ENCODE data around the gene DOCK4. TPM values are rescaled to one million over a fixed set of nuclear protein-coding genes. Genes with fewer than 3 reads are reported as not detected.
A peak's percentile ranks its signal among the peaks of the same experiment; 100 is the strongest.

DOCK4 gene
- total and polyA plus RNA-seq, 2 of the 8 experiments (the other 6 are each of a cell fraction or from before 2014, with no cell fraction given) = 5.1 to 23.6 TPM

GRCh38 chr7:111927353-111928019 is 278.7 kb downstream of the DOCK4 start (continued):
- TF ChIP-seq, protein P1, sequence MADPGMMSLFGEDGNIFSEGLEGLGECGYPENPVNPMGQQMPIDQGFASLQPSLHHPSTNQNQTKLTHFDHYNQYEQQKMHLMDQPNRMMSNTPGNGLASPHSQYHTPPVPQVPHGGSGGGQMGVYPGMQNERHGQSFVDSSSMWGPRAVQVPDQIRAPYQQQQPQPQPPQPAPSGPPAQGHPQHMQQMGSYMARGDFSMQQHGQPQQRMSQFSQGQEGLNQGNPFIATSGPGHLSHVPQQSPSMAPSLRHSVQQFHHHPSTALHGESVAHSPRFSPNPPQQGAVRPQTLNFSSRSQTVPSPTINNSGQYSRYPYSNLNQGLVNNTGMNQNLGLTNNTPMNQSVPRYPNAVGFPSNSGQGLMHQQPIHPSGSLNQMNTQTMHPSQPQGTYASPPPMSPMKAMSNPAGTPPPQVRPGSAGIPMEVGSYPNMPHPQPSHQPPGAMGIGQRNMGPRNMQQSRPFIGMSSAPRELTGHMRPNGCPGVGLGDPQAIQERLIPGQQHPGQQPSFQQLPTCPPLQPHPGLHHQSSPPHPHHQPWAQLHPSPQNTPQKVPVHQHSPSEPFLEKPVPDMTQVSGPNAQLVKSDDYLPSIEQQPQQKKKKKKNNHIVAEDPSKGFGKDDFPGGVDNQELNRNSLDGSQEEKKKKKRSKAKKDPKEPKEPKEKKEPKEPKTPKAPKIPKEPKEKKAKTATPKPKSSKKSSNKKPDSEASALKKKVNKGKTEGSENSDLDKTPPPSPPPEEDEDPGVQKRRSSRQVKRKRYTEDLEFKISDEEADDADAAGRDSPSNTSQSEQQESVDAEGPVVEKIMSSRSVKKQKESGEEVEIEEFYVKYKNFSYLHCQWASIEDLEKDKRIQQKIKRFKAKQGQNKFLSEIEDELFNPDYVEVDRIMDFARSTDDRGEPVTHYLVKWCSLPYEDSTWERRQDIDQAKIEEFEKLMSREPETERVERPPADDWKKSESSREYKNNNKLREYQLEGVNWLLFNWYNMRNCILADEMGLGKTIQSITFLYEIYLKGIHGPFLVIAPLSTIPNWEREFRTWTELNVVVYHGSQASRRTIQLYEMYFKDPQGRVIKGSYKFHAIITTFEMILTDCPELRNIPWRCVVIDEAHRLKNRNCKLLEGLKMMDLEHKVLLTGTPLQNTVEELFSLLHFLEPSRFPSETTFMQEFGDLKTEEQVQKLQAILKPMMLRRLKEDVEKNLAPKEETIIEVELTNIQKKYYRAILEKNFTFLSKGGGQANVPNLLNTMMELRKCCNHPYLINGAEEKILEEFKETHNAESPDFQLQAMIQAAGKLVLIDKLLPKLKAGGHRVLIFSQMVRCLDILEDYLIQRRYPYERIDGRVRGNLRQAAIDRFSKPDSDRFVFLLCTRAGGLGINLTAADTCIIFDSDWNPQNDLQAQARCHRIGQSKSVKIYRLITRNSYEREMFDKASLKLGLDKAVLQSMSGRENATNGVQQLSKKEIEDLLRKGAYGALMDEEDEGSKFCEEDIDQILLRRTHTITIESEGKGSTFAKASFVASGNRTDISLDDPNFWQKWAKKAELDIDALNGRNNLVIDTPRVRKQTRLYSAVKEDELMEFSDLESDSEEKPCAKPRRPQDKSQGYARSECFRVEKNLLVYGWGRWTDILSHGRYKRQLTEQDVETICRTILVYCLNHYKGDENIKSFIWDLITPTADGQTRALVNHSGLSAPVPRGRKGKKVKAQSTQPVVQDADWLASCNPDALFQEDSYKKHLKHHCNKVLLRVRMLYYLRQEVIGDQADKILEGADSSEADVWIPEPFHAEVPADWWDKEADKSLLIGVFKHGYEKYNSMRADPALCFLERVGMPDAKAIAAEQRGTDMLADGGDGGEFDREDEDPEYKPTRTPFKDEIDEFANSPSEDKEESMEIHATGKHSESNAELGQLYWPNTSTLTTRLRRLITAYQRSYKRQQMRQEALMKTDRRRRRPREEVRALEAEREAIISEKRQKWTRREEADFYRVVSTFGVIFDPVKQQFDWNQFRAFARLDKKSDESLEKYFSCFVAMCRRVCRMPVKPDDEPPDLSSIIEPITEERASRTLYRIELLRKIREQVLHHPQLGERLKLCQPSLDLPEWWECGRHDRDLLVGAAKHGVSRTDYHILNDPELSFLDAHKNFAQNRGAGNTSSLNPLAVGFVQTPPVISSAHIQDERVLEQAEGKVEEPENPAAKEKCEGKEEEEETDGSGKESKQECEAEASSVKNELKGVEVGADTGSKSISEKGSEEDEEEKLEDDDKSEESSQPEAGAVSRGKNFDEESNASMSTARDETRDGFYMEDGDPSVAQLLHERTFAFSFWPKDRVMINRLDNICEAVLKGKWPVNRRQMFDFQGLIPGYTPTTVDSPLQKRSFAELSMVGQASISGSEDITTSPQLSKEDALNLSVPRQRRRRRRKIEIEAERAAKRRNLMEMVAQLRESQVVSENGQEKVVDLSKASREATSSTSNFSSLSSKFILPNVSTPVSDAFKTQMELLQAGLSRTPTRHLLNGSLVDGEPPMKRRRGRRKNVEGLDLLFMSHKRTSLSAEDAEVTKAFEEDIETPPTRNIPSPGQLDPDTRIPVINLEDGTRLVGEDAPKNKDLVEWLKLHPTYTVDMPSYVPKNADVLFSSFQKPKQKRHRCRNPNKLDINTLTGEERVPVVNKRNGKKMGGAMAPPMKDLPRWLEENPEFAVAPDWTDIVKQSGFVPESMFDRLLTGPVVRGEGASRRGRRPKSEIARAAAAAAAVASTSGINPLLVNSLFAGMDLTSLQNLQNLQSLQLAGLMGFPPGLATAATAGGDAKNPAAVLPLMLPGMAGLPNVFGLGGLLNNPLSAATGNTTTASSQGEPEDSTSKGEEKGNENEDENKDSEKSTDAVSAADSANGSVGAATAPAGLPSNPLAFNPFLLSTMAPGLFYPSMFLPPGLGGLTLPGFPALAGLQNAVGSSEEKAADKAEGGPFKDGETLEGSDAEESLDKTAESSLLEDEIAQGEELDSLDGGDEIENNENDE (IDR thresholded peaks at IDR 0.05; ENCODE audit: insufficient replicate concordance, low read length) = peak; percentile 74
- TF ChIP-seq FOSL1 (IDR thresholded peaks at IDR 0.05; ENCODE audit: insufficient read depth, low read depth, low read length) (no peak), RAD21 (IDR thresholded peaks at IDR 0.05 in 1 of 2, conservative IDR thresholded peaks at IDR 0.05 in 1 of 2; ENCODE audit: low read depth in 2 of 2, low read length in 2 of 2) (no peak)

Measured in H1 (cell line).